ENCODE data around the gene LCNL1.

The LCNL1 gene

DNA sequence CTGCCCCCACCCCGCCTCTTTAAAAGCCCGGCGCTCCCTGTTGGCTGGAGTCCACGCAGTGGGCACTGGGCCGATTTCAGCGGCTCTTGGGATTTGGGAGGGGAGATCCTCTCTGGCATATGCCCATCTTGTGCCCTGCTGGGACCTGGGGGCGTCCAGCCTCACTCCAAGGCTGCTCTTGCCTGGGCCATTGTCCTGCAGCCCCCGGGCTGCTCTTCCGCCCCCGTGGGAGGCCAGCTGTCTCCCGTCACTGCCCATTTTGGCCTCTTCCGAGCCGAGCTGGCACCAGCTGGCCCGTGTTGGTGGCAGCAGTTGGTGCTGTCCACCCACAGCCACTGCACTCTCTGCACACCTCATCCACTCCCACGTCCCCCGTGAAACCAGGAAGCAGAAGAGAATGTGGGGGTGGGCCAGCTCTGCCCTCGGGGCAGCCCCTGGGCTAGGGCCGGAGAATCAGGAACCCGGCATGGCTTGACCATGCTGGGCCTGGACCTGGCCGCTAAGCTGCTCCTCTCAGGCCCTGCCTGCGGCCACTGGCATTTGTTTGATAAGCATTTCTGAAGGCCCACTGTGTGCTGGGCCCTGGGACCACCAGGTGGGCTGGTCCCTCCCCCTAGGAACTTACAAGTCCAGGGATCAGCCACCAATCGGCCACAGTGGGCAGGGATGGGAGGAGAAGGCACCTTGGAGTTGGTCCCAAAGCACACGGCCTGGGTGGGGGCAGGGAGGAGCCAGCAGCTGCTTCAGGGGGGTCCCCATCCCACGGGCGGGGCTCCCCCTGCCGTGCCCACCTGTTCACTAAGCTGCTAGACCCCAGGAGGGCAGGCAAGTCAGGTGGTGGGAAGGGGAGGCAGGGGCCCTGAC, 35.5 kb upstream of the LCNL1 start:
- no peak for DNase-seq (ENCODE audit: low spot score)

DNA sequence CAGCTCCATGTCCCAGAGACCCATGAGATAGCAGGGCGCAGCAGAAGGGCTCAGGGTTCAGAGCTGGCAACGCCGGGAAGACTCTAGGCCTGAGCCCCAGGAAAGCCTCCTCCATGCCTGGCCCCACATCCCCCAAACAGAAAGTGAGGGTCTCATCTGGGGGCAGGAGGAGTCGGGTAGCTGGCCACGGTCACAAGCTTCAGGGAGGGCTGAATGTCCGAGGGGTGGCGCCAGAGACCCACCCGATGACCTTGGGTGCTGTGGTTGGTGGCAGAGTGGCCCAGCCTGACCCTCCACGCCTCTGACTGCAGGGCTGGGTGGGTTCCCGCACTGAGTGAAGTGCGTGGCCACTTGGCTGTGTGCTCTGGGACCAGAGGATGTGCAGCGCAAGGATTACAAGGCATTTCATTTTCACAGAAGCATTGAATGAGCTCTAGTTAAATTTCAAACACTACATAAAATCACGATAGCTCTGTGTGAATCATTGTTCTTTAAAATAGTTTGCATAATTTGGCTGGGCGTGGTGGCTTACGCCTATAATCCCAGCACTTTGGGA, 34.8 kb upstream of the LCNL1 start:
- DNase-seq (ENCODE audit: low spot score): peak; percentile 68

DNA sequence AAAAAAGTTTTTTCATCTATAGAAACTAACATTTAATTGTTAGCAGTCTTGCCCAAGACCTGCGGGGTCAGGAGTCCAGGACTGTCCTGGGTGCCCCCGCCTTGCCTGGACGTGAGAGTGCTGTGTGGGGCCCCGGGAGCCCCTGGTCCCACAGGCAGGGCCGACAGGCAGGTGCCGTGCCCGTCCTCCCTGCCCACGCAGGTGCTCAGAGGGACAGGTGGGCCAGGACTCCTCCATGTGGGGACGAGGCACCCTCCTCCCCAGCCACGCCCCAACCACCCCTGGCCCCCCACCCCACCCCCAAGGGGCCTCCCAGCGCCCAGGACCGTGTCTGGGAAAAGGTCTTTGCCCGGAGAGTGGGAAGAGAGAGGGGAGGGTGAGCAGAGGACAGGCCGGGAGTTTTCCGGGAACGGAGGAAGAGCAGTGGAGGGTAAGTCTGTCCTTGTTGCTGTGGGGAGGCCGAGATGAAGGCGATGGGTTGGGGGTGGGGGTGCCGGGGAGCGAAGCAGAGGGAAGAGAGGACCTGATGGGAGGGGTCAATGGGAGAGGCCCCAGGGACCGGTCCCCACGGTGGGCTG, 33.5 kb upstream of the LCNL1 start:
- DNase-seq (ENCODE audit: low spot score): no peak

DNA sequence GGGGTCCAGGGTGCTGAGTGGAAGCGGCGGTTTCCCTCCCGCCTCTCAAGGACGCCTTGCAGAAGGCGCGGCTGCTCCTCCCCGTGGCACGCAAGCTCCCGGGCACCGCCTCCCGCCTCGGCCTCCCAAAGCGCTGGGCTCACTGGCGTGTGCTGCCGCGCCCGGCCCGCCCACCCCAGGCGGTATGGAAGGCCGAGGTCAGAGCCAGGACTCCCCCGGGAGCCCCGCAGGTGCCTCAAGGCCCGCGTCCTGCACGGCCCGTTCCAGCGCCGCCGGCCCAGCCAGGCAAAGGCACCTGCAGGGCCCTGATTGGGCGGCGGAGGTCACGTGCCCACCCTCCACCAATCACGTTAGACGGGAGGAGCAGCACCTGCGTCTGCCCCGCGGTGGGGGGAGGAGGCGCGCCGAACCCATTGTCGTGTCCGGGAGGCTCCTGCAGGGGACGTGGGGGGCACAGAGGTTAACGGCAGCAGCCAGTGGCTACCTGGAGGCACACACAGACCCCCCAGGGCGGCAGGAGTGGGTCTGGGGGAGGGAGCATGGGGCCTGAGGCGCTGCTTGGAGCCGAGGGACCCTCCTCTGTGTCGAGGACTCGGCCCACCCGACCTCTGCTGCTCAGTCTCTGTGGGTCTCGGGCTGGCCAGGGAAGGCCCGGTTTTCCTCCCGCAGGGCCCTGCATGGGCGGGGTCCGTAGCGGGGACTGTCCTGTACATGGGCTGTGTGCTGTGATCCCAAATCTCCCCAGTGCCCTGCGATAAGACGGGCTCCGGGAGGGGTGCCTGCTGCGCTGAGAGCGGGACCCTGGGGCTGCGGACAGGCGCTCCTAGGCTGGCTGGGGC, 32.8 kb upstream of the LCNL1 start:
- peak; percentile 95 for DNase-seq (ENCODE audit: low spot score)

DNA sequence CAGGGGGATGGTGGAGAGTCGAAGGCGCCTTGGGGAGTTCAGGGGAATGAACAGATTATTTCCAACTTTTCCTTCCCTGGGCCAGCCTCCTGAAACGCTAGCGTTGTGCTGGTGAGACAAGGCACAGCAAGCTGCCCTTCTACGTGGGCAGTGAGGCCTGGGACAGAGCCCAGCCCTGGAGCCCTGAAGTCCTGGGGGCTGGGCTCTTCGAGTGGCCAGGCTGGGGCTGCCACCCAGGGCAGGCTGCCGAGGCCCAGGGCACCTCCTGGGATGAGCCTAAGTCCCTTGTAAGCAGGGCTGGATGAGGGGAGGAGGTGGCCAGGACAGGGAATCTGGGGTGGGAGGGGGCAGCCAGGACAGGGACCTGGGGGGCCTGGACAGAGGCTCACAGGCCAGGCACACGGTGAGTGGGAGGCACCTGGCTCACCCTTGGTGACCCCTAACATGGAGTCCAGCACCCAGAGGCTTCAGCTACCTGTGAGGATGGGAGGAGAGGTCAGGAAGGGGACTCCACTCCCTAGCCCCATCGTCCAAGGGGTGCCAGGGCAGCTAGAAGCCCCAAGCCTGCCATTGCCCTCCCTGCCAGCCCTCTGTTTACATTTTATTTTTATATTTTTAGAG, 32.0 kb upstream of the LCNL1 start:
- DNase-seq (ENCODE audit: low spot score): no peak

DNA sequence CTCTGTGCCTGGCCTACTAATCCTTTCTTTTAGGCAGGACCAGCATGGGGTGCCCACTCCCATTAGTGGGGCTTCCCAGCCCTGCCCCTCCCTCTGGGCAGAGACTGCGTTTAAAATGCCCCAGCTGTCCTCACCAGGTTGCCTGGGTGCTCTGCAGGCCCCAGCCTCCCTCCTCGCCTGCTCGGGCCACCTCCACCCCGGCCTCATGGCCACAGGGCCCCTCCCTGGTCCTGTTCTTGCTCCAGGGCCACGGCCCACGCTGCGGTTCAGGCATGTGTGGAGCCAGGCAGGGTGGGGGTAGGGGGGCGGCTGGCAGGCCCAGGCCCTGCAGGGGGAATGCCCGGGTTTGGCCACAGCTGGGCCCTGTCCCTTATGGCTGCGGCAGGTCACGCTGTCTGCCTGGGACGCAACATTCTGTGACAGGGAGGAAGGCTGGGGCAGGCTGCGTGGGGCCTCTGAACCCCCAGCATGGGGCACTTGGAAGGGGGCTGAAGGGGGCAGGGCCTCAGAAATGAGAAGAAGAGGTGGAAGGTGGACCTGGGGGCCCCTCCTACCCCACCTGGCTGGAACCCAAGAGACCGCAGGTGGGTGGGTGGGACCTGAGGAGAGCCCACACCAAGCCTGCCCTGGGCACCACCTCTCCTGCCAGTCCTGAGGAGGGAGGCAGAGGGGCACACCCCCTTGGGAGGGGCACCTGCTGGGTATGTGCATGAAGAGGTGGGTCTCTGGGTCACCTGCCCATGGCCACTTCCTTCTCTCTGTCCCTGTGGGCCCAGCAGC, 31.1 kb upstream of the LCNL1 start, which contains the start of gene LCN12:
Gene LCN12 (plus strand): TSS at position 733 of the 780 bp plus-strand sequence. CDS start 55 bp downstream, outside the sequence.
- no peak for DNase-seq (ENCODE audit: low spot score)

DNA sequence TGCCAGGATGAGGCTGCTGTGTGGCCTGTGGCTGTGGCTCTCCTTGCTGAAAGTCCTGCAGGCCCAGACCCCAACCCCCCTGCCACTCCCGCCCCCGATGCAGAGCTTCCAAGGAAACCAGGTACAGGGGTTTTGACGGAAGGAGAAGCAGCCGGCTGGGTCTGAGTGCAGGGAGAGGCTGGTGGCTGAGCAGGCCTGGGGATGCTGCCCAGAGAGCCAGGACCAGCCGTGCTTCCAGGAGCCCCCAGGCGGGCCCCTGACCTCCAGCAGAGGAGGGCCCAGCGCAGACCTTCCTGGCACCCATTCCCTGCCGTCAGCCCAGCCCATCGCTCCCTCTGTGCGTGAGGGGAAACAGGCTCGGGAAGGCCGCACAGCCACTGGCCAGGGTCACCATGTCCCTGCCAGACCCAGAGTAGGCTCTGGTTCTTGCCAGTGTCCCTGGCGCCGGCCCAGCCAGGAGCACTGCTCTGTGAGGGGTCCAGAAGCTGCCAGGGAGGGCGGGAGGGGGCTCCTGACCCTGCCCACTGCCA, 30.4 kb upstream of the LCNL1 start:
- DNase-seq (ENCODE audit: low spot score): no peak

DNA sequence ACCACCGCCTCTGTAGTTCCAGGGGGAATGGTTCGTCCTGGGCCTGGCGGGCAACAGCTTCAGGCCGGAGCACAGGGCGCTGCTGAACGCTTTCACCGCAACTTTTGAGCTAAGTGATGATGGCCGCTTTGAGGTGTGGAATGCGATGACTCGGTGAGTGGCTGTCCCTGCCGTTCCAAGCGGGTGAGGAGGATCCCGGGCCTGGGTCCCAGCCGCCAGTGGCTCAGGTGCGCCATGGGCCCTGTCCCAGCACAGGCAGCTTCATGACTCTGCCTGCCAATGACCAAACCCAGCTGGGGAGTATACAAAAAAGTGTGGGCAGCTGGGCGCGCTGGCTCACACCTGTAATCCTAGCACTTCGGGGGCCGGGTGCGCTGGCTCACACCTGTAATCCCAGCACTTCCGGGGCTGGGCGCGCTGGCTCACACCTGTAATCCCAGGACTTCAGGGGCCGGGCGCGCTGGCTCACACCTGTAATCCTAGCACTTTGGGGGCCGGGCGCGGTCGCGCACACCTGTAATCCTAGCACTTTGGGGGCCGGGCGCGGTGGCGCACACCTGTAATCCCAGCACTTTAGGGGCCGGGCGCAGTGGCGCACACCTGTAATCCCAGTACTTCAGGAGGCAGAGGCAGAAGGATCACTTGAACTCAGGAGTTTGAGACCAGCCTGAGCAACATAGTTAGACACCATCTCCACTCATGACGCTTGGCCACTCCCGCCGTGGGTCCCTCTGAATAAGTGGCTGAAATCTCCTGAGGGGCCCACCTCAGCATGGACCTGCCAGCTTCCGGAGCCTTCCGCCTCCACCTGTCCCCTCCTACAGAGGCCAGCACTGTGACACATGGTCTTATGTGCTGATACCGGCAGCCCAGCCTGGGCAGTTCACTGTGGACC, 29.7 kb upstream of the LCNL1 start:
- no peak for DNase-seq (ENCODE audit: low spot score)

DNA sequence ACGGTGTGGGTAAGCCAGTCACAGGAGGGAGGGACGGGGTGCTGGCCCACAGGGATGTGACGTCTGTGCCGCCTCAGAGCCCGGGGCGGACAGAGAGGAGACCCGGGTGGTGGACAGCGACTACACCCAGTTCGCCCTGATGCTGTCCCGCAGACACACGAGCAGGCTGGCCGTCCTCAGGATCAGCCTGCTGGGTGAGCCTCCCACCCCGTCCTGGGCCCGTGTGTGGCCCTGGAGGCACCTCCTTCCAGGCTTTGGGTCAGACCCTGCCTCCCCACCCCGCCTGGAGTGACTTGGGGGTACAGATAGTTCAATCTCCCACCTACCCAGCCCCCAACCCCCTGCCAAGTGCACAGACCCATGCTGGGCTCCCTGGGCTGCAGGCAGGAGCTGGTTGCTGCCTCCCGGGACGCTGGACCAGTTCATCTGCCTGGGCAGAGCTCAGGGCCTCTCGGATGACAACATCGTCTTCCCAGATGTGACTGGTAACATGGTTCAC, 29.0 kb upstream of the LCNL1 start:
- no peak for DNase-seq (ENCODE audit: low spot score)

DNA sequence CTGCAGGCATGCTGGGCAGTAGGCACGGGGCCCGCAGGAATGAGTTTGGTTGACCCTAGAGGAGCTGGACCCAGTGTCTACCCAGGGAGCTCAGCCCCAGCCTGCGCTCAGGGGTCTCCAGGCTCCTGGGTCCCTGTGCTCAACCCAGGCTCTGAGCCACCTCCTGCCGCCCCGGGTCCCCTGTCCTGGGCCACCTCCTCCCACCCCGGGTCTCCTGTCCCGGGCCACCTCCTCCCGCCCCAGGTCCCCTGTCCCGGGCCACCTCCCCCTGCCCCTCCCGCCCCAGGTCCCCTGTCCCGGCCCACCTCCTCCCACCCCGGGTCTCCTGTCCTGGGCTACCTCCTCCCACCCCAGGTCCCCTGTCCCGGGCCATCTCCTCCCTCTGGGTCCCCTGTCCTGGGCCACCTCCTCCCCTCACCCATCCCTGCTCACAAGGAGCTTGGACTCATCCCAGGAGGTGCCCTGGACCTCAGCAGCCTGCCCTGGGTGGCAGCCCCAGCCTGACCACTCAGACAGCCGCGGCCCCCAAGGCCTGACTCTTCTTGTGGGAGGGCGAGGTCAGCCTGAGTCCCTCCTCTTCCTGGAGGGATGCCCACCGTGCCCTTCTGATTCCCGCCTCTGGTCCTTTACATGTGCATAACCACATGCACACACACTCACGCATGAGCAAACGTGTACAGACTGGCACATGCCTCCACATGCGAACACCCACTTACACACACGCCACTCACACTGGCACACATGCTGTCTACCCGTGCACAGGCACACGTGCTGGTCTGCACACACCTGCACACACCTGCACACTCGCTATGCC, 28.3 kb upstream of the LCNL1 start:
- DNase-seq (ENCODE audit: low spot score): no peak

DNA sequence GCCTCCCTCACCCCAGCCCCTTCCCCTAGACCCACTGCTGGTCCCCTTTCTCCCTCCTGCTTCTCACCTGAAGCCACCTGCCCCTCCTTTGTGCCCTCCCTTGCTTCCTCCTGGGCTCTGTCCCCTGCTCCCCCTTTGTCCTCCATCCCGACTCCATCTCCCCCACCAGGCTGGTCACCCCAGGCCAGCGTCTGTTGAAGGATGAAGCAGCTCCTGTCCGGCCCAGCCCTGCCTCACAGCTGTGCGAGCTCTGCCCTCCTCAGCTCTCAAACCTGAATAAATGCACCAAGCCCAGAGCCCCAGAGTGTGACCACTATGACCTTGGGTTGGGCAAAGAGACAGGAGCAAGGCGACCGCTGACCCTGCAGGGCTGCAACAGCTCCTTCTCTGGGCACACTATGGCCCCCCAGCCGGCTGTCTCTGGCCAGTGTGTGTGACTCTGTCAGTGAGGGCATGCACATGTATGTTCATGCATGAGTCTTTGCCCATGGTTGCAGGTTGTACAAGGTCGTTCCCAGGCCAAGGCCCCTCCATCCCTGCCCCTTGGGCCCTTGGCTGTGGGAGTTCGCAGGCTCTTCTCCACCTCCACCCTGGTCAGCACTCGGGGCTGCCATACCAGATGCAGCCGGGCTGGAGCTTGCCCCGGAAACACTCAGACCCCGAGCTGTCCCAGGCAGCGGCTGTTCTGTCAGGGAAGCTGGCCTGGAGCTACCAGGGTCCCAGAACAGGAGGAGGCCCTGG, 27.4 kb upstream of the LCNL1 start:
- DNase-seq (ENCODE audit: low spot score): no peak

DNA sequence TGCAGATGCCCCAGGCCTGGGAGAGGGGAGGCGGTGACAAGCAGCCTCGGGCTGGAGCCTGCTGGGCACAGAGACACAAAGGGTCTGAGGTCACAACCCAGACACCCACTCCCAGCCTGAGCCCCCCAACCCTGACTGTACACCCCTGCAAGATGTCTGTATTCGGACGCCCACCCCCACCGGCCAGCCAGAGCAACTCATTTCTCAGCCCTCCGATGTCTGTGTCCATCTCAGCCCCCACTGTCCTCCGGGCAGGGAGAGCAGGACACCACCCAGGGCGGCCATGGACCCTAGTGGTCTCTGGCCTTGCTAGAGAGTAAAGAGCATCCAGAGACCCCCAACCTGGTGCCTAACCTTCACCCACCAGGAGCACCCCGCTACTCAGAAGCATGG, 26.9 kb upstream of the LCNL1 start:
- no peak for DNase-seq (ENCODE audit: low spot score)

DNA sequence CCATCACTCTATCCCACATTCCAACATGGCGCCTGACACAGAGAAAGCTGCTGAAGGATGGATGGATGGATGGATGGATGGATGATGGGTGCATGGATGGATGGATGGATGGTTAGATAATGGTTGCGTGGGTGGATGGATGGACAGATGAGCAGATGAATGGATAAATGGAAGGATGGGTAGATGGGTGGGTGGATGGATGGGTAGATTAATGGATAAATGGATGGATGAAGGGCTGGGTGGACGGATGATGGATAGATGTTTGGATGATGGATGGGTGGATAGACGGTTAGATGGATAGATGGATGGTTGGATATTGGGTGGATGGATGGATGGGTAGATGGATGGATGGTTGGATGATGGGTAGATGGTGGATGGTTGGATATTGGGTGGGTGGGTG, 26.2 kb upstream of the LCNL1 start:
- DNase-seq (ENCODE audit: low spot score): no peak

DNA sequence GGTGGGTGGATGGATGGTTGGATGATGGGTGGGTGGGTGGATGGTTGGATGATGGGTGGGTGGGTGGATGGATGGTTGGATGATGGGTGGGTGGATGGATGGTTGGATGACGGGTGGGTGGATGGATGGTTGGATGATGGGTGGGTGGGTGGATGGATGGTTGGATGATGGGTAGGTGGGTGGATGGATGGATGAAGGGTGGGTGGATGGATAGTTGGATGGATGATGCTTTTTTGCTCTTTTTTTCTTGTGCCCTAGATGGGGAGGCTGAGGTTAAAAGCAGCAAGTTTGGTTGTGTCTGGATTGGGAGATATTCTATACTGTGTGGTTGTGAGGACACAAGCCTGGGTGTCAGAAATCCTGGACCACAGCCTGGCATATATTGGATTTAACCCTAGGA, 25.3 kb upstream of the LCNL1 start:
- DNase-seq (ENCODE audit: low spot score): no peak

DNA sequence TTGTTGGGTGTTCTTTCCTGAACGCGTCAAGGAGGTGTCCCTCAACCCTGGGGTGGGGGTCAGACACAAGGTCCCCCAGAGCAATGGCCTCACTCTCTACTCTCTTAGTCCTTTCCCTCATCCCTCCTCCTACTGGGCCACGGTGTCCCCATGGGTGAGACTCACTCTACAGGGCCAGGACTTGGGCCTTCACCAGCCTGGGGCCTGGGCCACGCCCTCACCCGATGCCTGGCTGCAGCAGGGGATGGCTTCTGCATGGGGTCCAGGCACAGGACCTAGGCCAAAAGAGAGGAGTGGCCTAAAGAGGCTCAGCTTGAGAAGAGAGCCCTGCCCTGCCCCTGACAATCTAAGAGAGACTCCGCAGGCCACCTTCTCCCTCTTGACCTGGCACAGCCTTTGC, 24.9 kb upstream of the LCNL1 start:
- no peak for DNase-seq (ENCODE audit: low spot score)

DNA sequence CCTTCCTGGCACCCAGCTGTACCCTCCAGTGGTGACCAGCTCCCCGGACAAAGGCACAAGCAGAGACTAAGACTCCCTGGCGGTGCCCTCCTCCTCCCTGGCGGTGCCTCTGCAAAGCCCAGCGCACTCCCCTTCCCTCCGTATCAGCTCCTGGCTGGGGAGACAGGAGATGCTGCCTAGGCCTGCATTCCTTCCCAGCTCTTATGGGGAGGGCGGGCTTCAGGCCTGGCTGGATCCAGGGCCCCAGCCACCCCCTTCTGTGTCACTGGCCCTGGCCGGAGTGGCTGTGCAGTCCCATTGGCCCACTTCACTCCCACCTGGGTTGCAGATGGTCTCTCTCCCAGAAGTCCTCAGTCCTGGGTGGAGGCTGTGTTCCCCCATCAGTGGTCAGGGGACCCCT, 24.3 kb upstream of the LCNL1 start:
- DNase-seq (ENCODE audit: low spot score): no peak

DNA sequence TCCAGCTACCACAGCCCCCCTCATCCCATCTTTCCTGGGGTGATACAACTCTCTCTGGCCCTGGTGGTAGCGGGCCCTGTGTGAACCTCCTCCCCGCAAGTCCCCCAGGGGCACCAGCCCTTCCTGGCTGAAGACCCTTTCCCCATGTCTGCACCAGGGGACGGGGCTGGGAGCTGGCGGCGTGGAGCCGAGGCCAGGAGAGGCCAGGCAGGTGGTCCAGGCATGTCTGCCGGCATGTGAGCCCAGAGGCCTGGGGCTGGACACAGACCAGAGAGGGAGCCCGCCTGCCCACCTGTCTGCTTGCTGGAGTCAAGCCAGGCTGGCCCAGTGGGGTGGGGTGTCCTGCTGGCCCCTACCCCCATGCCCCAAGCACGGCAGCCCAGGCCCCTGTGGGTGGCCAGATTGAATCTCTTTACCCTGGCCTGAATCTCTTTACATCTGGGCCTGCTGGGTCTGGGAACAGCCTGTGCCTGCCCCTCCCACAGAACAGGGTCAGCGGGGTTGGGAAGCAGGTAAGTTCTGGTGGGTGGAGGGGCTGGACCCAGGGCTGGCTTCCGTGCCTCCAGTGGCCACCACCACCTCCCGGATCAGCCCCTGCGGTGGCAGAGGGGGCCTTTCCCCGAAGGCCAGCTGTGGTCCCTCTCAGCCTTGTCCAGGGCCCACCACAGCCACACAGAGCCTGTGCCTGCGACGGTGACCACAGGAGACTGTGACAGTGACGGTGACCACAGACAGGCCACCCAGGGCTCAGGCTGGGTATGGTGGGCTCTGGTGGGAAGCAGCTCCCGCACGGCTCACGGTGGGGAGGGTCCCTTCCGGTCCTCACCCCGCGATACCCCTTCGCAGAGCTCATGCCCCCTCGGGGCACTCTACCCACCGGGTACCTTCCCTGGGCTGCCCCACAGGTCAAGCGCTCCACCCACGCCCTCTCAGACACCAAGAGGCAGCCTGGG, 23.6 kb upstream of the LCNL1 start:
- no peak for DNase-seq (ENCODE audit: low spot score)
